Endodermal cell (in vitro differentiated cells): ENCODE results near the gene JARID2. TPM values are rescaled to one million over a fixed set of nuclear protein-coding genes. Genes with fewer than 3 reads are reported as not detected.

Source experiments
- DNase-seq: peaks from one replicate; pipeline ENCODE4 v3.0.0-alpha.2; 2017
- H3K27ac ChIP-seq: 2 replicates; pipeline ENCODE4 v1.5.1; 2013; ENCODE audit warnings: mild to moderate bottlenecking, low read depth, low read length, moderate library complexity
- H3K27me3 ChIP-seq: 2 replicates; pipeline ENCODE4 v1.6.1; 2013; ENCODE audit warnings: mild to moderate bottlenecking, low read length, moderate library complexity; ENCODE audit not compliant: insufficient read depth, control insufficient read depth, poor library complexity, severe bottlenecking
- H3K36me3 ChIP-seq: 2 replicates; pipeline ENCODE4 v1.7.0; 2013; ENCODE audit warnings: mild to moderate bottlenecking, low read length, moderate library complexity; ENCODE audit not compliant: control insufficient read depth, insufficient read depth
- H3K4me1 ChIP-seq: one replicate; pipeline ENCODE4 v1.7.0; 2013; ENCODE audit warnings: low read length; ENCODE audit not compliant: control insufficient read depth, insufficient read depth
- H3K4me3 ChIP-seq: 2 replicates; pipeline ENCODE4 v1.5.1; 2013; ENCODE audit warnings: mild to moderate bottlenecking, low read length, moderate library complexity
- H3K9ac ChIP-seq: 2 replicates; pipeline ENCODE4 v1.6.1; 2013; ENCODE audit warnings: mild to moderate bottlenecking, low read length, moderate library complexity; ENCODE audit not compliant: poor library complexity, severe bottlenecking; ENCODE audit errors: extremely low read depth
- H3K9me3 ChIP-seq: 2 replicates; pipeline ENCODE4 v1.6.1; 2013; ENCODE audit warnings: mild to moderate bottlenecking, low read length, moderate library complexity; ENCODE audit not compliant: control insufficient read depth
- H3K27ac Mint-ChIP-seq: 2 replicates; pipeline ENCODE4 v1.8.0; 2020; ENCODE audit warnings: mixed read lengths
- H3K27me3 Mint-ChIP-seq: 2 replicates; pipeline ENCODE4 v1.8.0; 2021; ENCODE audit warnings: mild to moderate bottlenecking, mixed read lengths; ENCODE audit not compliant: insufficient read depth
- H3K36me3 Mint-ChIP-seq: 2 replicates; pipeline ENCODE4 v1.8.0; 2020; ENCODE audit warnings: low read depth, mixed read lengths
- H3K4me1 Mint-ChIP-seq: 2 replicates; pipeline ENCODE4 v1.8.0; 2020; ENCODE audit warnings: mixed read lengths
- H3K4me3 Mint-ChIP-seq: 2 replicates; pipeline ENCODE4 v1.8.0; 2020; ENCODE audit warnings: mild to moderate bottlenecking, moderate library complexity, mixed read lengths
- H3K9me3 Mint-ChIP-seq: 2 replicates; pipeline ENCODE4 v1.8.0; 2020; ENCODE audit warnings: mild to moderate bottlenecking, mixed read lengths
- WGBS, 2 experiments: methylation state at CpG; one replicate each; pipeline versions ENCODE4 v1.1.5 to v1.1.7; 2013; ENCODE audit warnings: missing lambda C conversion rate in 2 of 2, mixed read lengths in 1 of 2; ENCODE audit not compliant: insufficient coverage in 1 of 2, insufficient read length in 1 of 2; 5-methylcytosine and 5-hydroxymethylcytosine counted together
- total RNA-seq, 2 donors: library from RNA; stranded (reverse); fragmentation: NEBNext Ultra II Directional in 1 of 2; extraction: Animal tissue kit (Norgen Biotek cat#: 25700) in 1 of 2; gene quantifications; 2 replicates in 1 of 2; 3 replicates in 1 of 2; pipeline ENCODE4 v1.2.1, GENCODE V29; 2021
- TF ChIP-seq, protein P1 (sequence below): fragments of 200-600 bp; sonication (generic); conservative IDR thresholded peaks from 2 replicates; pipeline ENCODE4 v1.5.0; 2021; ENCODE audit warnings: antibody characterized with exemption, mild to moderate bottlenecking

JARID2 gene
- total RNA-seq, 2 donors from 2014 or later: 42.5 to 77.0 TPM

DNA sequence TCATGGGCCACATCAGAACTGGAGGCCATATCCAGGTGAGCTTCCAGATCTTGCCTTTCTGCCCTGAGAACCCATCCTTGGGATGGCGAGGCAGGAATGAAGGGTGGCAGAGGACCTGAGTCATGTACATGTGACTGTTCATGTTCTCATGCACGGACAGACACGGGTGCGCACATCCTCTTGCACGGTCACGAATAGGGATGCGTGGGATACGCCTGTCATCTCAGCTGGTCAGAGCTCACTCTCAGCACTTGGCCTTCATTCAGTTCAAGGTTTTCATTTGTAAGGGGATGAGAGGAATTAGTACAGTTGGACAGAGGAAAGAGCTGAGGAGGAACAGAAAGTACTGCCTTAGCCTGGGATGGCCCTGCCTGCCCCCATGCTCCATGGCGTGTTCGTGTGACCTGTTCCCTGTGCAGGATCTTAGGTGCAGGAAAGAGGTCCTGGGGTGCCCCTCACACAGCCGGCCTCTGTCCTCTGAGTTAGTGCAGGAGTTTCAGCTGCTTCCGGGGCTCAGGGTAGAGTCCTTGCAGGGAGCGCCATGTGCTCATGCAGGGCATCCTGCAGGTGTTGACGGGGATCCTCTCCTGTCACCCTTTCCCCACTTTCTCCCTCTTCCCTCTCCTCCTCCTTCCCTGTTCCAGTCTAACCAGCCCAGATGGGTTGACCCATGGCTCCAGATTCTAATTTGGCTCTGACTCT, 243.5 kb downstream of the JARID2 start:
- H3K27ac ChIP-seq: no peak overlapping the region
- peaks cover 39% of the 10 kb centered on the region for H3K4me1 Mint-ChIP-seq
- H3K4me3 ChIP-seq: no peak overlapping the region
- no peaks in the 10 kb centered on the region for H3K27me3 ChIP-seq
- H3K9me3 Mint-ChIP-seq: no peaks in the 10 kb centered on the region
- peaks cover 32% of the 10 kb centered on the region for H3K36me3 Mint-ChIP-seq
- peaks cover 18% of the 10 kb centered on the region for H3K4me1 ChIP-seq
- peak; percentile 47 for DNase-seq
- H3K4me3 Mint-ChIP-seq: no peak overlapping the region
- TF ChIP-seq, protein P1, sequence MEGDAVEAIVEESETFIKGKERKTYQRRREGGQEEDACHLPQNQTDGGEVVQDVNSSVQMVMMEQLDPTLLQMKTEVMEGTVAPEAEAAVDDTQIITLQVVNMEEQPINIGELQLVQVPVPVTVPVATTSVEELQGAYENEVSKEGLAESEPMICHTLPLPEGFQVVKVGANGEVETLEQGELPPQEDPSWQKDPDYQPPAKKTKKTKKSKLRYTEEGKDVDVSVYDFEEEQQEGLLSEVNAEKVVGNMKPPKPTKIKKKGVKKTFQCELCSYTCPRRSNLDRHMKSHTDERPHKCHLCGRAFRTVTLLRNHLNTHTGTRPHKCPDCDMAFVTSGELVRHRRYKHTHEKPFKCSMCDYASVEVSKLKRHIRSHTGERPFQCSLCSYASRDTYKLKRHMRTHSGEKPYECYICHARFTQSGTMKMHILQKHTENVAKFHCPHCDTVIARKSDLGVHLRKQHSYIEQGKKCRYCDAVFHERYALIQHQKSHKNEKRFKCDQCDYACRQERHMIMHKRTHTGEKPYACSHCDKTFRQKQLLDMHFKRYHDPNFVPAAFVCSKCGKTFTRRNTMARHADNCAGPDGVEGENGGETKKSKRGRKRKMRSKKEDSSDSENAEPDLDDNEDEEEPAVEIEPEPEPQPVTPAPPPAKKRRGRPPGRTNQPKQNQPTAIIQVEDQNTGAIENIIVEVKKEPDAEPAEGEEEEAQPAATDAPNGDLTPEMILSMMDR: no peak
- H3K9ac ChIP-seq: no peak overlapping the region
- 87 to 99% methylated on average over 11 to 14 of the region's 14 CpGs for WGBS, 2 experiments
- no peak overlapping the region for H3K27ac Mint-ChIP-seq
- H3K9me3 ChIP-seq: no peaks in the 10 kb centered on the region
- H3K36me3 ChIP-seq: peaks cover 53% of the 10 kb centered on the region
- no peaks in the 10 kb centered on the region for H3K27me3 Mint-ChIP-seq

DNA sequence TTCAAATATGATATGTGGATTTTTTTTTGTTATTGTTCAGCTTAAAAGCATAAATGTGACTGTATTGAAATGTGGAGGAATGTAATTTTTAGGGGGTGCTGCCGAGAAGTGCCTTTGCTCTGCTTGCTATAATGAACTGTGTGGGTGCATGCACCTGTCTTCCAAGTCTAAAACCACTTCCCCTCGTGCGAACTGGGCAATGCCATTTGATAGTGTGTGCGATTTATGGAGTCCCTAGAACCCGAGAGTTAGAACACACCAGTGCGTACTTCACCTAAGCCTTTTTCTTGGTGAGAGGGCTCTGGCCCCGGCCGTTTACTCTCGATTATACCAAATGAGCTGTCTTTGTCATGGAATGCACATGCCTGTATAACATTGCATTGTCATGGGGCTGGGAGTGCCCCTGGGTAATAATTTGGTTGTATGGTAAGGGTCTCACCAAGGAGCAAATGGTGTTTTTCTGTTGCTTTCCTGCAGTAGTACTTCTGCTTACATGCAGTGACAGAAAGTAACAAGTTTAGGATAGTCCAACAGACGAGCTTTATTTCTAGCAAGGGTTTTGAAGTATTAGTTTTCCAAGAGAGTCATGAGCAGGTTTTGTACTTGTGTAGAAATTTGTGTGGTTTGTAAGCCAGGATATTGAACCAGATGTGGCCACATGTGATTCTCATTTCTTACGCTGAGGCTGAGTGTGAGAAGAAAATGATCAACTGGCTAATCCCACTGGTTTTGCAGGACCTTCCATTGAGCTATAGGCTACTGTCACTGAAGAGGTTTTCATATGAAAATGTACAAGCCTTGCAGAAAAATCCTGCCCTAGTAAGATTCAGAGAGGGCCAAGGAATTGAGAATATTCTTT, 244.6 kb downstream of the JARID2 start:
- H3K4me1 Mint-ChIP-seq: peaks cover 33% of the 10 kb centered on the region
- Histone ChIP-seq H3K27ac (no peak overlapping the region), H3K4me1 (peaks cover 18% of the 10 kb centered on the region), H3K9ac (no peak overlapping the region), H3K9me3 (no peaks in the 10 kb centered on the region), H3K27me3 (no peaks in the 10 kb centered on the region), H3K36me3 (peaks cover 58% of the 10 kb centered on the region), H3K4me3 (no peak overlapping the region)
- no peaks in the 10 kb centered on the region for H3K9me3 Mint-ChIP-seq
- peaks cover 39% of the 10 kb centered on the region for H3K36me3 Mint-ChIP-seq
- peak; percentile 43 for DNase-seq
- H3K27me3 Mint-ChIP-seq: no peaks in the 10 kb centered on the region
- no peak overlapping the region for H3K4me3 Mint-ChIP-seq
- WGBS, 2 experiments: 92 to 96% methylated on average over 3 to 11 of the region's 11 CpGs
- TF ChIP-seq, protein P1: no peak
- no peak overlapping the region for H3K27ac Mint-ChIP-seq

DNA sequence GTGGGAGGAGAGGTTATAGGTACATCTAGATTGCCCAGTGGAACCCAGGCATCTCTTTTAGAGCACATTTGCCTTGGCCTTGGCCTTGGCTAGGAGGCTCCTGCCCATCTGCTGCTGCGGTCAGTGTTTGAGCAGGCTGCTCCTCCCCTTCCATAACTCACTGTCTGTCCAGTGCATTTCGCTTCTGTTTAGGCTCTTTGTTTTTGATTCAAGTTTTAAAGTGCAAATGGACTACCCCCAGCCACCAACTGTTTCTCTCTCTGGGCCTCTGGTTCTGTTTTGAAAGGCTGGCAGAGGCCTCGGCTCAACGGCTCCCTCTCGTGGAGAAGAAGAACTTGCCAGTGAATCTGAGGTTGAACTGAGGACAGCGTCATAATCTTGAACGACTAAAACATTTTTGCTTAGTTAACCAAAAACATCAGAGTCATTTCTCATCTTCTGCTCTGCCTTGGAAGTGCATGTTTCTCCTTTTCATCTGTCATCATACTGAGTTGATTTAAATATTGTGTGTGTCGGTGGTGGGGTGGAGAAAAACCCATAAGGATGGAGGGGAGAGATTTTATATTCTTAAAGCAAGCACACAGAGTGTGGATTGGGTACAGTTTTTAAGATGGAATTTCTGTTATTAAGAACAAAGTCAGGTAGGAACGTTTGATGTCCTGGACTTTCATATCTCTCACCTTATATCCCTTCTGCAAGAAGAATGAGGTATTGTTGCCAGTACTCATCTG, 245.6 kb downstream of the JARID2 start:
- H3K4me1 Mint-ChIP-seq: peaks cover 33% of the 10 kb centered on the region
- no peaks in the 10 kb centered on the region for H3K9me3 ChIP-seq
- H3K4me1 ChIP-seq: peaks cover 18% of the 10 kb centered on the region
- peak; percentile 88 for DNase-seq
- H3K36me3 Mint-ChIP-seq: peaks cover 48% of the 10 kb centered on the region
- H3K27me3 ChIP-seq: no peaks in the 10 kb centered on the region
- no peak overlapping the region for H3K27ac ChIP-seq
- WGBS, 2 experiments: 28 to 29% methylated on average over 5 to 9 of the region's 9 CpGs
- no peak overlapping the region for H3K4me3 Mint-ChIP-seq
- H3K9ac ChIP-seq: no peak overlapping the region
- H3K27ac Mint-ChIP-seq: peak overlapping the region; percentile 26
- no peaks in the 10 kb centered on the region for H3K27me3 Mint-ChIP-seq
- TF ChIP-seq, protein P1: peak; percentile 98
- no peaks in the 10 kb centered on the region for H3K9me3 Mint-ChIP-seq
- H3K4me3 ChIP-seq: no peak overlapping the region
- peaks cover 63% of the 10 kb centered on the region for H3K36me3 ChIP-seq
